GM23338 (cell line): Measurements from ENCODE around the gene XPOT. TPM values are rescaled to one million over a fixed set of nuclear protein-coding genes. Genes with fewer than 3 reads are reported as not detected.

Experiments used
- ATAC-seq: fragments of 200-7000 bp; cut with Tn5 transposase; 3 replicates; pipeline ENCODE4 v1.9.1; 2020
- DNase-seq: peaks from one replicate; pipeline ENCODE4 v3.0.0-alpha.2; 2015; ENCODE audit warnings: low spot score
- H2AFZ ChIP-seq: fragments of 200-600 bp; sonication (generic); 2 replicates; pipeline ENCODE4 v1.8.0; 2016; ENCODE audit warnings: antibody characterized with exemption, mild to moderate bottlenecking, moderate library complexity
- H3F3A ChIP-seq: fragments of 200-600 bp; sonication (generic); replicated peaks from 2 replicates; pipeline ENCODE4 v1.8.0; 2017; ENCODE audit warnings: antibody characterized with exemption, mixed run types, low read depth
- H3K27ac ChIP-seq: fragments of 200-600 bp; sonication (generic); 2 replicates; pipeline ENCODE4 v1.6.1; 2016; ENCODE audit warnings: low read depth
- H3K27me3 ChIP-seq: fragments of 200-600 bp; sonication (generic); 2 replicates; pipeline ENCODE4 v1.8.0; 2016; ENCODE audit warnings: mild to moderate bottlenecking, mixed run types, moderate library complexity; ENCODE audit not compliant: insufficient read depth
- H3K36me3 ChIP-seq: fragments of 200-600 bp; sonication (generic); 2 replicates; pipeline ENCODE4 v1.8.0; 2016; ENCODE audit warnings: mild to moderate bottlenecking; ENCODE audit not compliant: insufficient read depth
- H3K4me1 ChIP-seq: fragments of 200-600 bp; sonication (generic); 2 replicates; pipeline ENCODE4 v1.8.0; 2016; ENCODE audit warnings: mild to moderate bottlenecking, moderate library complexity; ENCODE audit not compliant: insufficient read depth
- H3K4me2 ChIP-seq: fragments of 200-600 bp; sonication (generic); 2 replicates; pipeline ENCODE4 v1.7.1; 2017; ENCODE audit warnings: mixed run types
- H3K4me3 ChIP-seq: fragments of 200-600 bp; sonication (generic); 2 replicates; pipeline ENCODE4 v1.6.1; 2016; ENCODE audit warnings: mixed run types
- H3K79me2 ChIP-seq: fragments of 200-600 bp; sonication (generic); replicated peaks from 2 replicates; pipeline ENCODE4 v1.8.0; 2017; ENCODE audit warnings: mild to moderate bottlenecking; ENCODE audit not compliant: insufficient read depth
- H3K9me2 ChIP-seq: fragments of 200-600 bp; sonication (generic); 2 replicates; pipeline ENCODE4 v1.8.0; 2017; ENCODE audit not compliant: insufficient read depth
- H4K20me1 ChIP-seq: fragments of 200-600 bp; sonication (generic); replicated peaks from 2 replicates; pipeline ENCODE4 v1.8.0; 2017; ENCODE audit warnings: mild to moderate bottlenecking; ENCODE audit not compliant: insufficient read depth
- H3K27ac Mint-ChIP-seq: 2 replicates; pipeline ENCODE4 v1.8.0; 2020; ENCODE audit warnings: inconsistent platforms, mild to moderate bottlenecking, moderate library complexity, mixed read lengths
- H3K27me3 Mint-ChIP-seq: 3 replicates; pipeline ENCODE4 v1.8.0; 2022; ENCODE audit warnings: low read depth, mild to moderate bottlenecking, moderate library complexity, mixed read lengths, inconsistent platforms; ENCODE audit not compliant: insufficient read depth, poor library complexity
- H3K36me3 Mint-ChIP-seq: 3 replicates; pipeline ENCODE4 v1.8.0; 2021; ENCODE audit warnings: low read depth, mild to moderate bottlenecking, inconsistent platforms, moderate library complexity, mixed read lengths
- H3K4me1 Mint-ChIP-seq: 3 replicates; pipeline ENCODE4 v1.8.0; 2020; ENCODE audit warnings: mild to moderate bottlenecking, inconsistent platforms, mixed read lengths
- H3K4me3 Mint-ChIP-seq: 3 replicates; pipeline ENCODE4 v1.8.0; 2021; ENCODE audit warnings: moderate library complexity, mild to moderate bottlenecking, inconsistent platforms, mixed read lengths
- H3K9me3 Mint-ChIP-seq: 3 replicates; pipeline ENCODE4 v1.8.0; 2020; ENCODE audit warnings: moderate library complexity, mild to moderate bottlenecking, inconsistent platforms, mixed read lengths
- CREB1 ChIP-seq: fragments of 250-450 bp; sonication (Bioruptor Pico); IDR thresholded peaks from 2 replicates; pipeline ENCODE4 v1.5.0; 2020; ENCODE audit warnings: low read depth, mild to moderate bottlenecking, moderate library complexity
- ETS1 ChIP-seq: IDR thresholded peaks from 2 replicates; pipeline ENCODE4 v1.6.1; 2016; ENCODE audit warnings: antibody characterized with exemption
- EZH2 ChIP-seq: fragments of 200-600 bp; sonication (generic); IDR thresholded peaks from one replicate; pipeline ENCODE4 v1.8.0; 2017; ENCODE audit warnings: antibody characterized with exemption, mild to moderate bottlenecking, low read depth; ENCODE audit not compliant: unreplicated experiment
- EZH2phosphoT487 ChIP-seq: fragments of 200-600 bp; sonication (generic); IDR thresholded peaks from one replicate; pipeline ENCODE4 v1.8.1; 2018; ENCODE audit warnings: antibody characterized with exemption; ENCODE audit not compliant: unreplicated experiment
- JUNB ChIP-seq: IDR thresholded peaks from one replicate; pipeline ENCODE4 v1.6.1; 2016; ENCODE audit warnings: antibody characterized with exemption; ENCODE audit not compliant: unreplicated experiment
- NANOG ChIP-seq: IDR thresholded peaks from 2 replicates; pipeline ENCODE4 v1.6.1; 2016; ENCODE audit warnings: antibody characterized with exemption, borderline replicate concordance
- POLR2AphosphoS5 ChIP-seq: IDR thresholded peaks from 2 replicates; pipeline ENCODE4 v1.6.1; 2016; ENCODE audit warnings: antibody characterized with exemption, low read depth
- REST ChIP-seq: IDR thresholded peaks from one replicate; pipeline ENCODE4 v1.6.1; 2018; ENCODE audit warnings: antibody characterized with exemption; ENCODE audit not compliant: unreplicated experiment
- STAT1 ChIP-seq: IDR thresholded peaks from one replicate; pipeline ENCODE4 v1.6.1; 2016; ENCODE audit warnings: antibody characterized with exemption; ENCODE audit not compliant: unreplicated experiment
- ZNF114 ChIP-seq: fragments of 250-450 bp; sonication (Bioruptor Pico); IDR thresholded peaks from 2 replicates; pipeline ENCODE4 v1.5.0; 2020; ENCODE audit warnings: mild to moderate bottlenecking, moderate library complexity
- ZNF331 ChIP-seq: fragments of 250-450 bp; sonication (Bioruptor Pico); IDR thresholded peaks from 2 replicates; pipeline ENCODE4 v1.5.0; 2020; ENCODE audit warnings: low read depth, mild to moderate bottlenecking, moderate library complexity
- polyA plus RNA-seq: library from polyadenylated mRNA; unstranded; fragments of >200 nt; fragmentation: Nextera tagmentation; extraction: Ambion mirVana; gene quantifications from 2 replicates; pipeline ENCODE4 v1.2.1, GENCODE V29; 2016
- total RNA-seq: library from RNA; depleted of rRNA; stranded (reverse); fragments of >200 nt; shearing (Covaris generic); gene quantifications from 2 replicates; pipeline ENCODE4 v1.2.3, GENCODE V29; 2014
- TF ChIP-seq, protein P1 (sequence below), 2 experiments: fragments of 200-600 bp in 1 of 2; sonication (generic) in 1 of 2; conservative IDR thresholded peaks; 2 replicates each; pipeline versions ENCODE4 v1.5.1 to v1.6.1; 2016 to 2017; ENCODE audit warnings: antibody characterized with exemption in 2 of 2, low read depth in 2 of 2, mild to moderate bottlenecking in 2 of 2, moderate library complexity in 1 of 2

The XPOT gene
- total and polyA plus RNA-seq, 2 experiments from 2014 or later = 58.7 to 145 TPM

DNA sequence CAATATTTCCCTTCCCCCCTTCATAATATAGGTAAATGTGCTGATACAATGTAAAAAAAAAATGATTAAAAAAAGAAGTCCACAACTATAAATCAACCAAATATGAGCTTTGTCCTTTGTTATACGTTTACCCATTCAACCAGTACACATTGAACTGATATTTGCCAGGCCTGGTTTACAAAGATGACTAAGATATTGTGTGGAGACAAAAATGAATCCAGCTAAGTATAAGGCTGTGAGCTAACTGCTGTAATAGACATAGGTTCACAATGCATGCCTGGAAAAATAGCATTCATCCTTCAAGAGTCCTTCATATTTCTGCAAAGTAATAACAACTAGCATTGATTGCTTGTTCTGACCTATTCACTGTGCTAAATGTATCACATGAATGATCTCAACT lies 20.5 kb upstream of the XPOT start:
- Histone ChIP-seq H4K20me1 (no peaks in the 10 kb centered on the region), H3F3A (no peaks in the 10 kb centered on the region), H2AFZ (no peak overlapping the region), H3K4me1 (no peaks in the 10 kb centered on the region), H3K4me2 (no peak overlapping the region), H3K27ac (no peak overlapping the region), H3K4me3 (no peak overlapping the region), H3K27me3 (no peaks in the 10 kb centered on the region), H3K9me2 (no peaks in the 10 kb centered on the region), H3K36me3 (no peaks in the 10 kb centered on the region), H3K79me2 (no peaks in the 10 kb centered on the region)
- Mint-ChIP-seq H3K4me1 (no peaks in the 10 kb centered on the region; the same call in 2 of the 3 replicates), H3K27me3 (peaks cover 6% of the 10 kb centered on the region), H3K4me3 (no peak overlapping the region), H3K36me3 (peaks cover 8% of the 10 kb centered on the region; the same call in 2 of the 3 replicates), H3K27ac (no peak overlapping the region), H3K9me3 (peaks cover 6% of the 10 kb centered on the region; the same call in 2 of the 3 replicates)
- TF ChIP-seq EZH2 (no peak), ZNF114 (CRISPR knock-in tag) (no peak), EZH2phosphoT487 (no peak), CREB1 (CRISPR knock-in tag) (no peak), ETS1 (no peak), POLR2AphosphoS5 (no peak), STAT1 (no peak), JUNB (no peak), ZNF331 (CRISPR knock-in tag) (no peak)
- ATAC-seq (no peak), DNase-seq (no peak)

GRCh38 chr12:64385019-64385418 lies 19.2 kb upstream of the XPOT start:
- Histone ChIP-seq H3K4me3 (no peak overlapping the region), H3F3A (peaks cover 6% of the 10 kb centered on the region), H3K27ac (no peak overlapping the region), H2AFZ (no peak overlapping the region), H3K36me3 (no peaks in the 10 kb centered on the region), H3K9me2 (peaks cover 3% of the 10 kb centered on the region; the same call in 1 of the 2 replicates), H3K4me2 (no peak overlapping the region), H3K4me1 (no peaks in the 10 kb centered on the region), H4K20me1 (no peaks in the 10 kb centered on the region), H3K79me2 (no peaks in the 10 kb centered on the region), H3K27me3 (peaks cover 5% of the 10 kb centered on the region; the same call in 1 of the 2 replicates)
- H3K4me1 Mint-ChIP-seq = no peaks in the 10 kb centered on the region; the same call in 2 of the 3 replicates
- no peak overlapping the region for H3K27ac Mint-ChIP-seq
- H3K27me3 Mint-ChIP-seq = peaks cover 14% of the 10 kb centered on the region
- peaks cover 6% of the 10 kb centered on the region; the same call in 2 of the 3 replicates for H3K9me3 Mint-ChIP-seq
- H3K4me3 Mint-ChIP-seq = no peak overlapping the region
- H3K36me3 Mint-ChIP-seq = peaks cover 8% of the 10 kb centered on the region; the same call in 2 of the 3 replicates
- no peak for DNase-seq
- ATAC-seq = no peak
- TF ChIP-seq EZH2phosphoT487 = no peak
- TF ChIP-seq POLR2AphosphoS5 = no peak
- TF ChIP-seq CREB1 (CRISPR knock-in tag) = no peak
- no peak for TF ChIP-seq STAT1
- TF ChIP-seq ZNF114 (CRISPR knock-in tag) = no peak
- TF ChIP-seq ZNF331 (CRISPR knock-in tag) = no peak
- TF ChIP-seq NANOG = no peak
- TF ChIP-seq EZH2 = no peak
- TF ChIP-seq REST = no peak
- TF ChIP-seq, protein P1, sequence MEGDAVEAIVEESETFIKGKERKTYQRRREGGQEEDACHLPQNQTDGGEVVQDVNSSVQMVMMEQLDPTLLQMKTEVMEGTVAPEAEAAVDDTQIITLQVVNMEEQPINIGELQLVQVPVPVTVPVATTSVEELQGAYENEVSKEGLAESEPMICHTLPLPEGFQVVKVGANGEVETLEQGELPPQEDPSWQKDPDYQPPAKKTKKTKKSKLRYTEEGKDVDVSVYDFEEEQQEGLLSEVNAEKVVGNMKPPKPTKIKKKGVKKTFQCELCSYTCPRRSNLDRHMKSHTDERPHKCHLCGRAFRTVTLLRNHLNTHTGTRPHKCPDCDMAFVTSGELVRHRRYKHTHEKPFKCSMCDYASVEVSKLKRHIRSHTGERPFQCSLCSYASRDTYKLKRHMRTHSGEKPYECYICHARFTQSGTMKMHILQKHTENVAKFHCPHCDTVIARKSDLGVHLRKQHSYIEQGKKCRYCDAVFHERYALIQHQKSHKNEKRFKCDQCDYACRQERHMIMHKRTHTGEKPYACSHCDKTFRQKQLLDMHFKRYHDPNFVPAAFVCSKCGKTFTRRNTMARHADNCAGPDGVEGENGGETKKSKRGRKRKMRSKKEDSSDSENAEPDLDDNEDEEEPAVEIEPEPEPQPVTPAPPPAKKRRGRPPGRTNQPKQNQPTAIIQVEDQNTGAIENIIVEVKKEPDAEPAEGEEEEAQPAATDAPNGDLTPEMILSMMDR (conservative IDR thresholded peaks at IDR 0.05; ENCODE audit: low read depth in 2 of 2) = no peak
- no peak for TF ChIP-seq JUNB
- TF ChIP-seq ETS1 = no peak
